Spleen (tissue), 7 donors: ENCODE measurements around the gene NRG4.

Experiments used
- POLR2A ChIP-seq, 3 donors: fragments of 450-650 bp; IDR thresholded peaks; one replicate each; pipeline ENCODE4 v1.5.1; 2017; ENCODE audit warnings: antibody characterized with exemption in 3 of 3, mild to moderate bottlenecking in 1 of 3
- POLR2AphosphoS5 ChIP-seq, 3 donors: sonication (generic); formaldehyde crosslinking; IDR thresholded peaks; one replicate each; pipeline ENCODE4 v1.5.1; 2017; ENCODE audit warnings: antibody characterized with exemption in 3 of 3
- TF ChIP-seq, protein P1 (sequence below), 11 experiments: fragments of 200-600 bp in 7 of 11; fragments of 450-650 bp in 4 of 11; sonication (generic) in 4 of 11; IDR thresholded peaks in 8 of 11; conservative IDR thresholded peaks in 3 of 11; 1 replicate in 7 of 11; 2 replicates in 4 of 11; pipeline versions ENCODE4 v1.4.0 to v1.8.0; 2016 to 2021; ENCODE audit warnings: antibody characterized with exemption in 11 of 11, inconsistent platforms in 4 of 11, mild to moderate bottlenecking in 1 of 11
- donor health status: DM: no; HTN: no; CAD: no; lungs with moderate emphysema.
- donor health status: DM: no; HTN: no; CAD: no.
- donor health status: DM: no; HTN: no; CAD: no.

DNA sequence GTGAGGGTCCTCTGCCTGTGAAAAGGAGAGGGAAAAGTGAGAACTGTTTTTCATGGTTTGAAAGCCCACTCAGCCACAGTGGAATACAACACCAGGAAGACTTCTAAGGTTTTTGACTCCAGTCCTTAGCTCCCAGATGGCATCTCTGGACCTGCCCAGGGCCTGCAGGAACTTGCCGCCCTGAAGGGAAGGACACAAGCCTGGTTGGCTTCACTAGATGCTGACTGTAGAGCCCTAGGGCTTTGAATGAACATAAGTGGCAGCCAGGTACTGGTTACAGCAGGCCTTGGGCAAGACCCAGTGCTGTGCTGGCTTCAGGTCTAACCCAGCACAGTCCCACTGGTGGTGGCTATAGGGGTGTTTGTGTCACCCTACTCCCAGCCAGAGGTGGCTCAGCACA lies 26.3 kb upstream of the NRG4 start:
- TF ChIP-seq POLR2A (IDR thresholded peaks at IDR 0.05): no peak
- TF ChIP-seq, protein P1, sequence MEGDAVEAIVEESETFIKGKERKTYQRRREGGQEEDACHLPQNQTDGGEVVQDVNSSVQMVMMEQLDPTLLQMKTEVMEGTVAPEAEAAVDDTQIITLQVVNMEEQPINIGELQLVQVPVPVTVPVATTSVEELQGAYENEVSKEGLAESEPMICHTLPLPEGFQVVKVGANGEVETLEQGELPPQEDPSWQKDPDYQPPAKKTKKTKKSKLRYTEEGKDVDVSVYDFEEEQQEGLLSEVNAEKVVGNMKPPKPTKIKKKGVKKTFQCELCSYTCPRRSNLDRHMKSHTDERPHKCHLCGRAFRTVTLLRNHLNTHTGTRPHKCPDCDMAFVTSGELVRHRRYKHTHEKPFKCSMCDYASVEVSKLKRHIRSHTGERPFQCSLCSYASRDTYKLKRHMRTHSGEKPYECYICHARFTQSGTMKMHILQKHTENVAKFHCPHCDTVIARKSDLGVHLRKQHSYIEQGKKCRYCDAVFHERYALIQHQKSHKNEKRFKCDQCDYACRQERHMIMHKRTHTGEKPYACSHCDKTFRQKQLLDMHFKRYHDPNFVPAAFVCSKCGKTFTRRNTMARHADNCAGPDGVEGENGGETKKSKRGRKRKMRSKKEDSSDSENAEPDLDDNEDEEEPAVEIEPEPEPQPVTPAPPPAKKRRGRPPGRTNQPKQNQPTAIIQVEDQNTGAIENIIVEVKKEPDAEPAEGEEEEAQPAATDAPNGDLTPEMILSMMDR (IDR thresholded peaks at IDR 0.05 in 8 of 11, conservative IDR thresholded peaks at IDR 0.05 in 3 of 11): no peak
- TF ChIP-seq POLR2AphosphoS5 (IDR thresholded peaks at IDR 0.05): no peak
